B cell (primary cell): ENCODE data around the gene INSR. TPM values are rescaled to one million over a fixed set of nuclear protein-coding genes. Genes with fewer than 3 reads are reported as not detected.

Experiments used
- ATAC-seq: fragments of 200-7000 bp; cut with Tn5 transposase; one replicate; pipeline ENCODE4 v1.10.0; 2021; ENCODE audit warnings: low read depth, mild to moderate bottlenecking, moderate number of reproducible peaks, moderate library complexity
- CTCF ChIA-PET: fragments of 350-600 bp; sonication (Branson Sonifier 250); formaldehyde crosslinking; loops from one replicate; lab custom pipeline; 2021; ENCODE audit warnings: antibody characterized with exemption, inconsistent platforms; lab: Charles Lee
- POLR2A ChIA-PET: fragments of 350-600 bp; sonication (Branson Sonifier 250); formaldehyde crosslinking; loops from one replicate; lab custom pipeline; 2021; ENCODE audit warnings: antibody characterized with exemption; lab: Charles Lee
- DNase-seq: peaks from one replicate; pipeline ENCODE4 v3.0.0; 2013
- H2AFZ ChIP-seq: 2 replicates; pipeline ENCODE4 v1.6.1; 2012; ENCODE audit warnings: mild to moderate bottlenecking, low read depth, low read length; ENCODE audit not compliant: insufficient read depth, poor library complexity, severe bottlenecking
- H3K27ac ChIP-seq, 2 donors: 1 replicate in 1 of 2; 2 replicates in 1 of 2; pipeline ENCODE4 v1.5.1; 2012 to 2013; ENCODE audit warnings: low read length in 2 of 2, mild to moderate bottlenecking in 2 of 2, moderate library complexity in 1 of 2
- H3K27me3 ChIP-seq, 4 experiments: fragments of 200-600 bp in 1 of 4; sonication (generic) in 1 of 4; replicated peaks in 1 of 4; 1 replicate in 2 of 4; 2 replicates in 2 of 4; pipeline versions ENCODE4 v1.6.1 to v1.7.0; 2013 to 2016; ENCODE audit warnings: low read length in 3 of 4, mild to moderate bottlenecking in 2 of 4, mixed read lengths in 1 of 4, moderate library complexity in 1 of 4; ENCODE audit not compliant: insufficient read depth in 4 of 4, control insufficient read depth in 3 of 4; ENCODE audit errors: control extremely low read depth in 1 of 4
- H3K36me3 ChIP-seq, 2 experiments: replicated peaks in 1 of 2; 1 replicate in 1 of 2; 2 replicates in 1 of 2; pipeline versions ENCODE4 v1.6.1 to v1.7.1; 2013; ENCODE audit warnings: low read length in 1 of 2; ENCODE audit not compliant: insufficient read depth in 2 of 2, control insufficient read depth in 1 of 2; ENCODE audit errors: control extremely low read depth in 1 of 2, extremely low read depth in 1 of 2
- H3K4me1 ChIP-seq, 2 donors: fragments of 200-600 bp in 1 of 2; sonication (generic) in 1 of 2; 1 replicate in 1 of 2; 2 replicates in 1 of 2; pipeline versions ENCODE4 v1.5.1 to v1.6.1; 2013 to 2017; ENCODE audit warnings: low read length in 2 of 2; ENCODE audit not compliant: control insufficient read depth in 2 of 2, insufficient read depth in 2 of 2
- H3K4me2 ChIP-seq: replicated peaks from 2 replicates; pipeline ENCODE3; 2012; ENCODE audit warnings: mild to moderate bottlenecking, low read depth, low read length; ENCODE audit not compliant: poor library complexity, severe bottlenecking
- H3K4me3 ChIP-seq, 5 experiments: fragments of 200-600 bp in 1 of 5; sonication (generic) in 1 of 5; 1 replicate in 3 of 5; 2 replicates in 2 of 5; pipeline versions ENCODE4 v1.5.1 to v1.7.0; 2011 to 2016; ENCODE audit warnings: low read length in 4 of 5, mild to moderate bottlenecking in 4 of 5, low read depth in 2 of 5, control low read depth in 1 of 5, moderate library complexity in 1 of 5; ENCODE audit not compliant: insufficient read depth in 1 of 5; ENCODE audit errors: control extremely low read depth in 1 of 5, extremely low read depth in 1 of 5
- H3K79me2 ChIP-seq: fragments of 200-600 bp; sonication (generic); one replicate; pipeline ENCODE4 v1.6.0; 2016; ENCODE audit warnings: low read length; ENCODE audit not compliant: control insufficient read depth, insufficient read depth
- H3K9ac ChIP-seq: fragments of 200-600 bp; sonication (generic); 2 replicates; pipeline ENCODE4 v1.6.1; 2017; ENCODE audit warnings: mild to moderate bottlenecking, low read length, moderate library complexity
- H3K9me3 ChIP-seq, 3 donors: one replicate each; pipeline versions ENCODE4 v1.6.1 to v1.7.1; 2013; ENCODE audit warnings: low read length in 2 of 3; ENCODE audit not compliant: control insufficient read depth in 2 of 3, insufficient read depth in 1 of 3; ENCODE audit errors: control extremely low read depth in 1 of 3
- H4K20me1 ChIP-seq: 2 replicates; pipeline ENCODE4 v1.6.0; 2012; ENCODE audit warnings: mild to moderate bottlenecking, low read length; ENCODE audit not compliant: insufficient read depth, control insufficient read depth, poor library complexity, severe bottlenecking
- H3K27ac Mint-ChIP-seq: one replicate; pipeline ENCODE4 v1.8.0; 2021; ENCODE audit warnings: mixed read lengths
- H3K27me3 Mint-ChIP-seq: one replicate; pipeline ENCODE4 v1.8.0; 2021; ENCODE audit warnings: mixed read lengths
- H3K4me1 Mint-ChIP-seq: one replicate; pipeline ENCODE4 v1.8.0; 2021; ENCODE audit warnings: mixed read lengths
- H3K4me3 Mint-ChIP-seq: one replicate; pipeline ENCODE4 v1.8.0; 2021; ENCODE audit warnings: mixed read lengths
- H3K9me3 Mint-ChIP-seq: one replicate; pipeline ENCODE4 v1.8.0; 2022; ENCODE audit warnings: mixed read lengths; ENCODE audit not compliant: insufficient read depth
- CTCF ChIP-seq: fragments of 200-600 bp; IDR thresholded peaks from one replicate; pipeline ENCODE4 v1.8.0; 2022; ENCODE audit warnings: antibody characterized with exemption, mild to moderate bottlenecking
- EZH2 ChIP-seq: IDR thresholded peaks from 2 replicates; pipeline ENCODE4 v1.6.1; 2012; ENCODE audit warnings: borderline replicate concordance, low read depth, mild to moderate bottlenecking, moderate library complexity, low read length; ENCODE audit not compliant: insufficient read depth, poor library complexity, severe bottlenecking
- WGBS: methylation state at CpG from one replicate; pipeline ENCODE4 v1.1.5; 2013; ENCODE audit warnings: missing lambda C conversion rate; ENCODE audit not compliant: insufficient coverage; 5-methylcytosine and 5-hydroxymethylcytosine counted together
- intact Hi-C: fragments of 100-400 bp; cut with micrococcal nuclease; formaldehyde crosslinking; loops from one replicate; pipeline ENCODE4 v1.10.0; 2022
- polyA plus RNA-seq: library from polyadenylated mRNA; depleted of rRNA; stranded (reverse); fragments of >200 nt; gene quantifications from 2 replicates; pipeline ENCODE4 v1.2.3, GENCODE V29; 2012
- total RNA-seq, 2 donors: library from RNA; stranded (reverse); fragments of 120-200 nt in 1 of 2; gene quantifications; 1 replicate in 1 of 2; 2 replicates in 1 of 2; pipeline versions ENCODE4 v1.2.3 to v1.2.4, GENCODE V29; 2013 to 2022

INSR gene
- total and polyA plus RNA-seq, 2 donors (not counting 1 experiment from before 2014, with no cell fraction given), result 1.4 to 6.3 TPM

GRCh38 chr19:7074705-7075282 is 219.4 kb downstream of the INSR start:
- peaks cover 18% of the 10 kb centered on the region for H4K20me1 ChIP-seq
- H3K4me3 ChIP-seq, result no peak overlapping the region
- no peaks in the 10 kb centered on the region for H3K27me3 Mint-ChIP-seq
- peaks cover 11% of the 10 kb centered on the region for H3K4me1 Mint-ChIP-seq
- no peak for ATAC-seq
- H3K9ac ChIP-seq, result no peak overlapping the region
- peaks cover 4 to 47% (median 23%) of the 10 kb centered on the region in 3 donors for H3K9me3 ChIP-seq
- H2AFZ ChIP-seq, result no peak overlapping the region
- no peak overlapping the region for H3K4me3 Mint-ChIP-seq
- ChIA-PET CTCF (interaction anchor here (1.4 kb wide), 1 partner anchor 27 kb away, joined by 3 read pairs; no protein-coding TSS in a partner anchor), POLR2A (no interaction called here)
- no peak overlapping the region for H3K4me2 ChIP-seq
- H3K27ac Mint-ChIP-seq, result no peak overlapping the region
- H3K36me3 ChIP-seq, result peaks cover 20 to 75% of the 10 kb centered on the region in 2 experiments
- no peak overlapping the region for H3K27ac ChIP-seq
- no peak for DNase-seq
- intact Hi-C loops, result no loop called here
- 98% methylated on average over 26 of the region's 29 CpGs for WGBS
- peaks cover 34% of the 10 kb centered on the region for H3K79me2 ChIP-seq
- H3K4me1 ChIP-seq, result peaks cover 8 to 11% of the 10 kb centered on the region in 2 donors
- peaks cover 3% of the 10 kb centered on the region for H3K9me3 Mint-ChIP-seq
- TF ChIP-seq CTCF, result no peak
- TF ChIP-seq EZH2, result no peak
- no peaks in the 10 kb centered on the region for H3K27me3 ChIP-seq

DNA sequence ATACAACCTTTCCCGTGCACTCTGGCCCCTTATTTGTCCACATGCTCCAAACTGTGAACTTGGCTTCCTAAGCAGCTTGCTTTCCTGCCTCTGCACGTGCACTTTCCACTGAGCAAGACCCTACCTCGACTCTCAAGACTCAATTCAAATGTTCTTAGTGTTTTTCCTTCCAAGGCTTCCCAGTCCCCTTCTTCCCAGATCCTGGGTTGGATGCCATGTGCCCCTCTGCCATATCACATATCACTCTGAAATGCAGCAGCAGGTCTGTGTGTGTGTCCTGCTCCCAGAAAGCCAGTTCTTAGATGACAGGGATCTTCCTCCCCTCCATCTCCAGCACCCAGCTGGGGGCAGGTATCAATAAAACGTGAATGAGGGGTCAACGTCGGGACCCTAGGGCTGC is 221.7 kb downstream of the INSR start:
- no peak overlapping the region for H3K27ac Mint-ChIP-seq
- no peaks in the 10 kb centered on the region for H3K9me3 Mint-ChIP-seq
- intact Hi-C loops, result no loop called here
- Histone ChIP-seq H3K9ac (no peak overlapping the region), H3K27me3 (no peaks in the 10 kb centered on the region), H3K4me3 (no peak overlapping the region), H3K36me3 (peaks cover 5 to 56% of the 10 kb centered on the region in 2 experiments), H4K20me1 (peaks cover 15% of the 10 kb centered on the region), H3K4me2 (no peak overlapping the region), H3K27ac (no peak overlapping the region), H2AFZ (no peak overlapping the region), H3K4me1 (peaks cover 8 to 17% of the 10 kb centered on the region in 2 donors), H3K79me2 (peaks cover 34% of the 10 kb centered on the region), H3K9me3 (peaks cover 3 to 40% (median 4%) of the 10 kb centered on the region in 3 donors)
- CTCF ChIA-PET, result no interaction called here
- no peak for TF ChIP-seq CTCF
- no peak for TF ChIP-seq EZH2
- WGBS, result 97% methylated on average over 3 of the region's 6 CpGs
- ATAC-seq (no peak), DNase-seq (no peak)
- H3K4me3 Mint-ChIP-seq, result peak overlapping the region; percentile 40
- POLR2A ChIA-PET, result no interaction called here
- peaks cover 19% of the 10 kb centered on the region for H3K4me1 Mint-ChIP-seq
- H3K27me3 Mint-ChIP-seq, result no peaks in the 10 kb centered on the region
